ENCODE data around the gene SH3RF3. TPM values are rescaled to one million over a fixed set of nuclear protein-coding genes. Genes with fewer than 3 reads are reported as not detected.

Gene SH3RF3
- total and polyA plus RNA-seq, 2 of the 13 experiments (the other 11 are each of a cell fraction or from before 2014, with no cell fraction given): 0.04 TPM; not detected in 1

DNA sequence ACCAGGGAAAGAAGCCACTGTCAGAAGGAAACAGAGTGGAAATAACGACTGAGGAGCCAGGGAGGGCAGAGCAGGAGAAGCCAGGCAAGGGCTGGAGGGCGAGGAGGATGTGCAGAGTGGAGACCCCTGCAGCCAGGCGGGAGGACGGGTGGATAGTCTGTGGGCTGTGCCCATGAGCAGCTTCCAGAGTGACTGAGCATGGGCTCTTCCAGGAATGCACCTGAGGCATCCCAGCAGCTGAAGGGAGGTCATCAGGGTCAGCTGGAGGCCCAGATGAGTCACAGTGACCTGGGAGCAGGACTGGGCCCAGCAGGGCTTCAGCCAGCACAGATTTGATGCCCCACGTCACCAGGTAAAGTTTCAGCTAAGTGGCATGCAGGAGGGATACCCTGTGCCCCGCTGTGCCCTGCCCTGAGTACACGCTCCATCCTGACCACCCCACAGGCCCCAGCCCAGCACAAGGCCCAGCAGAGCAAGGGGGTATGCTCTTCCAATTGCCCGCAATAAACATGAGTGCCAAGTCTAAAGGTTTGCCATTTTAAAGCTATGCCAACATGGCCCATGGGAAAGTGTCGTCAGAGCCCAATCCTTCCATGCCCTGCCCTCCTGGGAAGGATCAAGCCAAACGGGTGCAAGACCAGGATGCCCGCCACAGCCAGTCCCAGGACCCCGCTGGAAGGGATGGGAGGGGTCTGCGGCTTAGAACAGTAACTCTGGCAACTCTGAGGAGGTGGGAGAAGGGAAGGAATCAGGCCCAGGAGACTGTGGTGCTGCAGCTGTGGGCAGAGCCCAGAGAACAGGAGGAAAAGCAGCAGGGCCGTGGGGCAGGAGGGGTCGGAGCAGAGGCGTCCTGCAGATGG, 399.1 kb downstream of the SH3RF3 start (continued):
- TF ChIP-seq, protein P1, sequence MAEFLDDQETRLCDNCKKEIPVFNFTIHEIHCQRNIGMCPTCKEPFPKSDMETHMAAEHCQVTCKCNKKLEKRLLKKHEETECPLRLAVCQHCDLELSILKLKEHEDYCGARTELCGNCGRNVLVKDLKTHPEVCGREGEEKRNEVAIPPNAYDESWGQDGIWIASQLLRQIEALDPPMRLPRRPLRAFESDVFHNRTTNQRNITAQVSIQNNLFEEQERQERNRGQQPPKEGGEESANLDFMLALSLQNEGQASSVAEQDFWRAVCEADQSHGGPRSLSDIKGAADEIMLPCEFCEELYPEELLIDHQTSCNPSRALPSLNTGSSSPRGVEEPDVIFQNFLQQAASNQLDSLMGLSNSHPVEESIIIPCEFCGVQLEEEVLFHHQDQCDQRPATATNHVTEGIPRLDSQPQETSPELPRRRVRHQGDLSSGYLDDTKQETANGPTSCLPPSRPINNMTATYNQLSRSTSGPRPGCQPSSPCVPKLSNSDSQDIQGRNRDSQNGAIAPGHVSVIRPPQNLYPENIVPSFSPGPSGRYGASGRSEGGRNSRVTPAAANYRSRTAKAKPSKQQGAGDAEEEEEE (CRISPR knock-in tag; IDR thresholded peaks at IDR 0.05; ENCODE audit: borderline replicate concordance): no peak
- peak; percentile 81 to 90 for TF ChIP-seq NR2F1 (CRISPR knock-in tag; IDR thresholded peaks at IDR 0.05)

DNA sequence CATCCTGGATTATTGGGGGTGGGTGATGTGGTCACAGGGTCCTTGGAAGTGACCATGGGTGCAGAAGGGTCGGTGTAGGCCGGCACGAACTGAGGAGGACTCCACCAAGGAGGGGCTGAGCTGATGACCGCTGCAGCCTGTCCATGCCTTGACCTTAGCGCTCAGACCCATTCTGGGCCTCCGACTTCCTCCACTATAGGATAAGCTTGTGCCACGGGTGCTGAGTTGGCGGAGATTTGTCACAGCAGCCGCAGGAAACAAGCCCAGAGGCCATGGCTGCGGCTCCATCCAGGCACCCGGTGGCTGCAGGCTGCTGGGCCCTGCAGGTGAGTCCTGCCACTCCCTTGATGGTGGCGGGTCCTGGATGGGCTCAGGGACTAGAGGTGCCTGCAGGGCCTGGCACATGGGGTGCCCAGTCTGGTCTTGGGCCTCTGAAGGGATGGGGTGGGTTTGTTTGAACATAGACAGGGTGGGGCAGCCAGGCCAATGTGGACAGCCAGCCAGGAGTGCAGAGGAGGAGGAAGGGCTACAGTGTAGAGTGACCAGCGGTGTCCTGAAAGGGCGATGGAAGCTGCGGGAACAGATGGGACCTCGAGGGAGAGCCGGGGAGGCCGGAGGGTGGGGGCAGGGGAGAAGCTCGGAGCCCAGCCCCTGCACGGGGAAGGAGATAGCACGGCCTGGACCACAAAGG, 400.0 kb downstream of the SH3RF3 start:
- Histone ChIP-seq H3K4me2 (ENCODE audit: low read depth, low read length) (no peak overlapping the region), H3K9me3 (ENCODE audit: low read length) (no peaks in the 10 kb centered on the region), H3K27ac (ENCODE audit: extremely low read length, insufficient read depth, low read length) (no peak overlapping the region), H2AFZ (ENCODE audit: low read length) (no peak overlapping the region), H3K27me3 (ENCODE audit: control insufficient read depth in 1 of 2, insufficient read depth in 2 of 2, low read length in 2 of 2) (peaks cover 10 to 61% of the 10 kb centered on the region in 2 experiments), H3K4me3 (replicated peaks in 1 of 3; ENCODE audit: insufficient read depth in 1 of 3, low read depth in 2 of 3, low read length in 3 of 3) (no peak overlapping the region), H3K4me1 (ENCODE audit: insufficient read depth, low read length) (peaks cover 15% of the 10 kb centered on the region), H4K20me1 (ENCODE audit: insufficient read depth, low read length) (no peaks in the 10 kb centered on the region), H3K9ac (ENCODE audit: insufficient read depth, low read depth, low read length) (no peak overlapping the region), H3K79me2 (ENCODE audit: insufficient read depth, low read length) (no peaks in the 10 kb centered on the region), H3K36me3 (replicated peaks in 1 of 2; ENCODE audit: control insufficient read depth in 1 of 2, insufficient read depth in 2 of 2, low read length in 2 of 2) (no peaks in the 10 kb centered on the region)
- BruUV-seq (replicated peaks): no TSS peak
- no peak for FAIRE-seq
- 66% methylated on average over 17 of the region's 21 CpGs for WGBS (ENCODE audit: low lambda C conversion rate)
- ATAC-seq: no peak; the same call in 2 of the 3 replicates
- TF ChIP-seq GATAD1 (CRISPR knock-in tag; IDR thresholded peaks at IDR 0.05): no peak
- TF ChIP-seq, protein P2, sequence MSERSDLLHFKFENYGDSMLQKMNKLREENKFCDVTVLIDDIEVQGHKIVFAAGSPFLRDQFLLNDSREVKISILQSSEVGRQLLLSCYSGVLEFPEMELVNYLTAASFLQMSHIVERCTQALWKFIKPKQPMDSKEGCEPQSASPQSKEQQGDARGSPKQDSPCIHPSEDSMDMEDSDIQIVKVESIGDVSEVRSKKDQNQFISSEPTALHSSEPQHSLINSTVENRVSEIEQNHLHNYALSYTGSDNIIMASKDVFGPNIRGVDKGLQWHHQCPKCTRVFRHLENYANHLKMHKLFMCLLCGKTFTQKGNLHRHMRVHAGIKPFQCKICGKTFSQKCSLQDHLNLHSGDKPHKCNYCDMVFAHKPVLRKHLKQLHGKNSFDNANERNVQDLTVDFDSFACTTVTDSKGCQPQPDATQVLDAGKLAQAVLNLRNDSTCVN (CRISPR knock-in tag; IDR thresholded peaks at IDR 0.05; ENCODE audit: borderline replicate concordance): no peak
- no peak for TF ChIP-seq ZNF737 (CRISPR knock-in tag; IDR thresholded peaks at IDR 0.05; ENCODE audit: borderline replicate concordance)
- TF ChIP-seq ZNF7 (CRISPR knock-in tag; IDR thresholded peaks at IDR 0.05): no peak
- no peak for TF ChIP-seq ZNF841 (CRISPR knock-in tag; IDR thresholded peaks at IDR 0.05; ENCODE audit: borderline replicate concordance)
- TF ChIP-seq, protein P3, sequence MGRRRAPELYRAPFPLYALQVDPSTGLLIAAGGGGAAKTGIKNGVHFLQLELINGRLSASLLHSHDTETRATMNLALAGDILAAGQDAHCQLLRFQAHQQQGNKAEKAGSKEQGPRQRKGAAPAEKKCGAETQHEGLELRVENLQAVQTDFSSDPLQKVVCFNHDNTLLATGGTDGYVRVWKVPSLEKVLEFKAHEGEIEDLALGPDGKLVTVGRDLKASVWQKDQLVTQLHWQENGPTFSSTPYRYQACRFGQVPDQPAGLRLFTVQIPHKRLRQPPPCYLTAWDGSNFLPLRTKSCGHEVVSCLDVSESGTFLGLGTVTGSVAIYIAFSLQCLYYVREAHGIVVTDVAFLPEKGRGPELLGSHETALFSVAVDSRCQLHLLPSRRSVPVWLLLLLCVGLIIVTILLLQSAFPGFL (CRISPR knock-in tag; IDR thresholded peaks at IDR 0.05): no peak
- TF ChIP-seq CREB1 (IDR thresholded peaks at IDR 0.05): no peak
- TF ChIP-seq CREB1 (CRISPR knock-in tag; IDR thresholded peaks at IDR 0.05): no peak
- in situ Hi-C loops (cut with HindIII; ENCODE audit: extremely low pct_ligation_motif_present, low pct_unique_long_range_greater_than_20kb): no loop called here
- no peak for DNase-seq (ENCODE audit: low spot score)
- CTCF ChIA-PET (ENCODE audit: low intra/inter-chr PET ratio, low total read pairs): no interaction called here
- intact Hi-C loops (cut with micrococcal nuclease; ENCODE audit: unreplicated experiment): no loop called here
- POLR2A ChIA-PET: no interaction called here
